ENCODE measurements around the gene CNTN4.
"Not testable (repeated sequence)": the region's sequence is repeated elsewhere in the genome, so short reads cannot be mapped to it uniquely, and the experiment has no call there.

CNTN4 gene

DNA sequence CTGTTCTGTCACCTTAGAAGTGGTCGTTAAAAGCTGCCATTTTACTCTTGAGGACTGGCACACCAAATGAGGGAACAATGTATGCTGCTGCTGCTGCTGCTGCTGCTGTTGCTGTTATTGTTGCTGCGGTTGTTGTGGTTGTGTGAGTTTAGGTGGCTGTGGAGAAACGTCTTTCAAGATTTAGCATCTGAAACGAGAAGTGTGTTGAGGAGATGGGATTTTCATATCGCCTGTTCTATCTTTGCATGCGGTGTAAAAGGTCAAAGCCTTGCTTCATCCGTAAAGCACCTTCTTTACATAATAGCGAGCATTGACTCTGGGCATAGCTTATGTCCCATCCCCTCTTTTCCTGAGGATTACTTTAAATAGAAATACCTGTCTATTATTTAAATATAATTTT lies 428.7 kb downstream of the CNTN4 start:
- DNase-seq = not testable (repeated sequence)

- not testable (repeated sequence) for DNase-seq
These were observed 436.1 kb downstream of the CNTN4 start for GRCh38 chr3:2534767-2535166.

DNA sequence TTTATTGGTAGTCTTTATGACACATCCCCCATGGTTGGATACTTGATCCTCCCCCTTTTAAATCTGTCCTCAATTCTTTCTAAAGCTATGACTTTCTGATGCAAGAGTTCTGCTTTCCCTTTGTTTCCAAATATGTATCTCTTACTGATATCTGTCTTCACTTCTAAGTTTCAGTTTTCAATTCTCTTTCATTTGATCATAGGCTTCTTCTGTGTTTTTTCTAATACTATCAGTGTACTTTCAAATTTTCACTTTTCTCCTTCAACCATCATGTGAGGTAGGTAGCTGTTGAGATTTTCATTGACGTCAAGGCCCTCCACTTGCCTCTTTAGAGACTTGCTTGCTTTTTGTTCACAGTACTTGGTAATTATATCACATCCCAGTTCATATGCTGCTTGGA lies 436.5 kb downstream of the CNTN4 start:
- DNase-seq = no peak

GRCh38 chr3:2536575-2536974 lies 437.9 kb downstream of the CNTN4 start:
- no peak for DNase-seq

DNA sequence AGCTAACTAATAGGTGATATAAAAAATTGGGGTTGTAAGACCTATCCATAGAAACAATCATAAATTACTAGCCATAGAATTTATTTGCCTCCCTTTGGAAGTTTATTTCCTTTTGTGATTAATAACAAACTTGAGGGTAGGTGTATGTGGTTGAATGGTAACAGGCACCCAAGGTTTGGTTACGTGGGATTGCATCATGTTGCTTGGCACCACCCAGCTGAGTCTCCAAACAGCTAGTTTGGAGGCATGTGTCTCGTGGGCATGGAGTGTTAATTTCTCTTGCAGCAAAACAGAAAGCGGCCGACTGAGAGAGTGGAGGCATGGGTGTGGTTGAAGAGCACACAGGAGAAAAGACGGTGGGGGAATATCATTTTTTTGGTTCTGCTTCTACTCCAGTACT lies 441.4 kb downstream of the CNTN4 start:
- no peak for DNase-seq

DNA sequence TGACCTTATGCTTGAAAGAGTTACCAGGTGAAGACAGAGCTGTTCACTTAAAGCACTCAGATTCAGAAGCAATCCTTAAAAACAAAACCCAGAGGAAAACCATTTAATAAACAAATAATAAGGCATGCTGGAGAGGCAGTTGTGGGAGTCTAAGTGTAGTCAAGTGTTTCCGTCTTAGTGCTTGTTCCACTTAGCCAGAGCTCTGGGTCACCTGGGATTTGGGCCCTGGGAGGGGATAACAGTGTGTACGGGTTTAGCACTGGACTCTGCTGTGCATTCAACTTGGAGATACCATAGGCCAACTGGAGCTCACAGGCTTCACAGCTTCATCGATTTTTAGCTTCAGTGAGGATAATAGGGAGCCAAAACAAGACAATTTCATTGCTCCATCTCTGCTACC lies 444.6 kb downstream of the CNTN4 start:
- DNase-seq = no peak

- DNase-seq = no peak
These were observed 445.5 kb downstream of the CNTN4 start for GRCh38 chr3:2544212-2544611.

DNA sequence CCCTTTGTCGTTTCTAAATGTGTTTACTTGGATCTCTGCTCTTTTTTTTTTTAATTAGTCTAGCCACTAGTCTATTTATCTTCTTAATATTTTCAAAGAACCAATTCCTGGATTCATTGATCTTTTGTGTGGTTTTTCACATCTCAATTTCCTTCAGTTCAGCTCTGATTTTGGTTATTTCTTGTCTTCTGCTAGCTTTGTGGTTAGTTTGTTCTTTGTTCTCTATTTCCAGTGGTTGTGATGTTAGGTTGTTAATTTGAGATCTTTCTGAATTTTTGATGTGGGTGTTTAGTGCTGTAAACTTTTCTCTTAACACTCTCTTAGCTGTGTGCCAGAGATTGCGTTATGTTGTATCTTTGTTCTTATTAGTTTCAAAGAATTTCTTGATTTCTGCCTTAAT lies 446.1 kb downstream of the CNTN4 start:
- no peak for DNase-seq

GRCh38 chr3:2547049-2547448 lies 448.4 kb downstream of the CNTN4 start:
- DNase-seq = no peak

- no peak for DNase-seq
These were observed 456.0 kb downstream of the CNTN4 start for GRCh38 chr3:2554656-2555055.

- DNase-seq = no peak
These were observed 460.1 kb downstream of the CNTN4 start for GRCh38 chr3:2558796-2559195.

GRCh38 chr3:2567451-2567850 lies 468.8 kb downstream of the CNTN4 start:
- DNase-seq = no peak

GRCh38 chr3:2568156-2568555 lies 469.5 kb downstream of the CNTN4 start:
- DNase-seq = no peak

DNA sequence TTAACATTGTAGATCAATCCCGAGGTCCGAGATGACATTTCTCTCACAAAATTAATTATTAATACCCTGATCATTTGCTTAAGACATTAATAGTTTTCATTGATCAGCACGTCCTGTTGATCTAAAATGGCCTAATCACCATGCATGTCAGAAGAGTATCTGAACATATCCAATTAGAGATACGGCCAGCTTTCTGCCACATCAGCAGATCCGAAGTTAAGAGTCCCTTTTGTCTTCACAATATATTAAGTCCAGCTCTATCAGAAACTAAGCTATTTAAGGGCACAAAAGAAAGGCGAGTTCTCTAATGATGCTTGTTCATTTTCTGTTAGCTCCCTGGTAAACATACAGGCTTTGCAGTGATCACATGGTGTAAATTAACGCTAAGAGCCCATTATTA lies 470.3 kb downstream of the CNTN4 start:
- no peak for DNase-seq

GRCh38 chr3:2577571-2577970 lies 478.9 kb downstream of the CNTN4 start:
- DNase-seq = no peak

DNA sequence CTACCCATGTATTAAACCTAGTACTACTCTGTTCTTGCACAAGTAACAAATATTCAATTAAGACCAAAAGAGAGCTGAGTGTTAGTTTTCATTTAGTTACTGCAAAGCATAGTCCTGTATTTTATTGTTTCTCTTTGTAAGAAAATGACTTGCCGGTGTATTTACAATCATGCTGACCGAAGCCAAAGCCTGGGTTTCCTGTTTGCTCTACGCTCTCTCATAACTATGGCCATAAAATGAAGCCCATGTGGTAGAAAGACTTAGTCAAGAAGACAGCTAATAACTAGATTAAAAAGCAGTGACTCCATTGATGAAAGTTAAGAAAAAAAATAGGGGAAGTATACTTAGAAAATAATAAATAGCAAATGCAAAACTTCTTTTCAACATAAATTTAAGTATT lies 479.9 kb downstream of the CNTN4 start:
- DNase-seq = no peak

- no peak for DNase-seq
These were observed 480.5 kb downstream of the CNTN4 start for GRCh38 chr3:2579206-2579605.

DNA sequence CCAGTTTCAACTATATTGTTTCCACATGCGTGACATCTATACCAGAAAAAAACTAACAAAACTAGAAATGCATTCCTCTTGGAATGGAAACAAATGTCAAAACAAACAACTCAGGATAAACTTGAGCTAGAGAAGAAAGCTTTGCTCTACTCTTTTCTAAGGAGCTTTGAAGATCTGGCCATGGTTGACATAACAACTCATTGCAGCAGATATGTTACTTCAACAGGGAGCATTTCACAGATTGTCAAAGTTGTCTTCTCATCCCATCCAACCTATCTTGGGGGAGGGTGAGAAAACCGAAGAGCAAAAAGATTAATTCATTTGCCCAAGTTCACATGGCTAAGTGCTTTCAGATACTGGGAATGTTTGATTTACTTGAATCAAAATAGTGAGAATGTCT lies 484.4 kb downstream of the CNTN4 start:
- DNase-seq = no peak

DNA sequence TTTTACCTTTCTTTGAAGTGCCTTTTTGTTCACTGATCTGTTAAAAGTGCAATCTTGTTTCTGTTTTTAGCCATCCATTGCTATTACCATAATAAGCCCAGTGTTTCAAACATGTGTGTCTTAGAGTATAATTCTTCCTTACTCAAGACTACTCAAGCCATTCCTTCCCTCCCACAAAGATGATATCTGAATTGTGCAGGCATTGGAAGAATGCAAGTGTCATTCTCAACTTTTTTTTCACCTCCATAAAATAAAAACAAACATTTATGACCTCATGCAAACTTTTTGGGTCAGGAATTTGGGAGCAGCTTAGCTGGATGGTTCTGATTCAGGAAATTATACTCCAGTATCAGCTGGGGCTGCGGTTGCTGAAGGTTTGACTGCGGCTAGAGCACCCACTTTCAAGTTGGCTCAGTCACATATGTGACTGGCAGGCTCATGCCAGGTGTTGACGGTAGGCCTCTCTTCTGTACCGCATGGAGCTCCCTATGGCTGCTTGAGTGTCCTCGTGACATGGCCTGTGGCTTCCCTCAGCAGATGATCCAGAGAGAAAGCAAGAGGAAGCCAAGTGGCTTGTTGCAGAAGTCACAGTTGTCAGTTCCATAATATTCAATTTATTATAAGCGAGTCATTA lies 490.8 kb downstream of the CNTN4 start:
- DNase-seq = no peak

DNA sequence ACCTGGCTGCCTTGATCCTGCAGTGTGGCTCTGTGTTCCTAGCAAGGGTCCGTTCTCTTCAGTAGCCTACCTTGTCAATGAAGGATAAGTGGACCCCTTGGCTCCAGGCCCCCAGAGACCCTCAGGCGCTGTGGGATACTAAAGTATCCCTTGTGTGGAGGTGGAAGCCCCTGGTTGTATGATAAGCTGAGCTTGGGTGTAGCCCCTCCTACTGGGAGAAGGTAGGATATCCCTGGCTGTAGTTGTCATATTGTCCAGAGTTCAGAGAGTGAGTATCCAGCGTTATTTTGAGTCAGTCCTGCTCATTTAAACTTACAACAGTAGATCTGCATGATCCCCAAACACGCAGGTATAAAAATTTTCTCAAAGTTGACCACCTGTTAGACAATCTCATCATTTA lies 496.8 kb downstream of the CNTN4 start:
- no peak for DNase-seq

- no peak for DNase-seq
These were observed 498.9 kb downstream of the CNTN4 start for GRCh38 chr3:2597615-2598014.

DNA sequence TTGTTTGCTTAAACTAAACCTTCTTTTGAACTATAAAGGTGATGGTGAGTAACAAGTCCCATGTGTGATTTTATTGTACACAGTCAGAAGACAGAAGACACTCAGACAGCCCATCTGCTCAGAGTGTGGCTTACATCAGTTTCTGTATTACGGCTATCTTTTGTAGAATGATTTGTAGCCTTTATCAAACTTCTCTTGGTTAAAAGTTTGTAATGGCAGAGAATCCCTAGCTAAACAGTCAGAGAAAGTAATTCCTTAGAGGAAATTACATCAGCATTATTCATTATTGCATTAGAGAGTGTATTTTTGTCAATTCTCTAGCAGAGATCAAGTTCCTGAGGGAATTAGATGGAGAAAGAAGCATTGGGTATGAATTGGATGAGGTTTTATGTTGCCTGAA lies 500.8 kb downstream of the CNTN4 start:
- no peak for DNase-seq

DNA sequence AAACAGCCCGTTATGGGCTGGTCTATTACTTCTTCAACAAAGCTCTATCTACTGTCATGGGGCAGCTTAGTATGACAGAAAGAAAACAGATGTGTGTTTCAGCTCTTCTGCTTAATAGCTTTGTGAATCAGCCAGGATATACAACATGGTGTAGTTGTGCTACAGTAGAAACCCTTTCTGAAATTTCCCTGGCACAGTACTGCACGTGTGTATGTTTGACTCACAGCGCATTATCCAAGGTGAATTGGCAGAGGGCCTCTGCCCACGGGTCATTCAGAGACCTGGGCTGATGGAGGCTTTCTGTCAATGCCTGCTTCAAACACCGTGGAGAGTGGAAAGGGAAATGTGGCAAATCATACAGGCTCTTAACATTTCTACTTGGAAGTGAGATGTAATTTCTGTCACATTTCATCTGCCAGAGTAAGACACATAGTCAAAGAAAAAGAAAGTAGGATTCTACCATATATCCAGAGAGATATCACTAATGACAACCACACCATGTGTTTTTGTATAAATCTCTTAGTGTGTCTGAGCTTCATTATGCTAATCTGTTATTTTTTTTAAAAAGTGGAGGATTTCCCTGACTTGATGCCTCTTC lies 505.1 kb downstream of the CNTN4 start:
- DNase-seq = no peak

GRCh38 chr3:2614578-2614977 lies 515.9 kb downstream of the CNTN4 start:
- no peak for DNase-seq

- DNase-seq = no peak
These were observed 516.4 kb downstream of the CNTN4 start for GRCh38 chr3:2615080-2615479.

Data from COR-L47 (cell line).